Right forelimb (tissue), 1 donor: ENCODE measurements around the gene SCAF4.

Experiments used
- DNase-seq: peaks from one replicate; pipeline ENCODE4 v3.0.0-alpha.2; 2018

The SCAF4 gene

GRCh38 chr21:31629972-31630711, 101.8 kb downstream of the SCAF4 start:
- no peak for DNase-seq

DNA sequence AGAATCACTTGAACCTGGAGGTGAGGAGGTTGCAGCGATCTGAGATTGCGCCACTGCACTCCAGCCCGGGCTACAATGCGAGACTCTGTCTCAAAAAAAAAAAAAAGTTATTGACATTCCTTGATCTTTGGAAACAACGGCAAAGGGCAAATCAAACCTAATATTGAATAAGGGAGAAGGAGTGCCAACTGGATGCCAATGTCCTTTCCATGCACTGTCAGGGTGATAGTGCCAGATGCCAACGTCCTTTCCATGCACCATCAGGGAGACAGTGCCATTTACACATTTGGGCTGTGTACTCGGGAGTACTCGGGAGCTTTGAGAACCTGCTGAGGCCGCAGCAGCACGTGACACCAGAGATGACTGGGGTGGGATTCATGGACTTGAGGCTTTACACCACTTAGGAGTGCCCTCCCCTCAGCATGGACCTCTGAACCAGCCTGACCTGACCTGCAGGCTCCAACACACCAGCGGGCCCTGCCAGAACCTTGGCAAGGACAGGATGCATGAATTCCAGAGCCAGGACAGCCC, 106.9 kb downstream of the SCAF4 start:
- no peak for DNase-seq

DNA sequence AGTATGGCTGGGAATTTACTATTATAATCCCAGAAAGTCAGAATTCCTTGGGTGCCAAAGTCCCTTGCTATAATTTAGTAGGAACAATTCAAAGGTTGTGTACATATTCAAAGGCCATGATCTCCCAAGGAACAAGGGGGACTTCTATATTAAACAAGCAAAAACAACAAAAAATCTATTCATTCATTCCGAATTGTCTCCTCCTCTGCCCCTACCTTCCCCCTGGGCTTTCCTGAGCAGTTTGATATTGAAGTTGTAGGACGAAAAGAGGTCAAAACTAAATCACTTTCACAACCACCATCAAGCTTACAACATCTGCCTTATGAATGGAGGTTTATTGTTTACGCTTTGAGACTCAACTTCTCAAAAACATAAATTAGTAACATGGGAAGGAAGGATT, 107.7 kb downstream of the SCAF4 start:
- no peak for DNase-seq

DNA sequence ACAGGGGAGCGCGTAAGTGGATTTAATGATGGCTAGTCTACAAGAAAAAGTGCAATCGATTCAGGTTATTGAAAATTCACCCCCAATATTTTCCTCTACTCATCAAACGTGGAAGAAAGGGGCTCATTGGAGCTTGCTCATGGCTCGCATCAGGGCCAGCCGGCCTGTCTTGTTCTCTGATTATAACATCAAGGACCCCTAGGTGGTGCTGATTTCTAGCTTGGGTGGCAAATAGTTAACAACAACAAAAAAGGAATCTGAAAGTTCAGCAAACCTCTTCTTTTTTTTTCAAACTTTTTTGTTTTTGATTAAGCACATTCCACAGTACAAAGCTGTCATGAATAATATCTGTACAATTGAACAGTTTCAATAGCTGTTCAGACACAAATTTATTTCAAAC, 108.3 kb downstream of the SCAF4 start:
- no peak for DNase-seq

- no peak for DNase-seq
These were observed 109.5 kb downstream of the SCAF4 start for GRCh38 chr21:31622397-31622796.
